Activated CD8-positive, alpha-beta T cell treated with anti-CD3 and anti-CD28 coated beads, Interleukin-2, amount 10 ng/mL, durations not matched to agents 7 days and 5 days (primary cell): Measurements from ENCODE around the gene HOXA7. TPM values are rescaled to one million over a fixed set of nuclear protein-coding genes. Genes with fewer than 3 reads are reported as not detected.

Source experiments
- ATAC-seq: fragments of 150-1000 bp; cut with Tn5 transposase; one replicate; pipeline ENCODE4 v1.10.0; 2021; ENCODE audit warnings: moderate library complexity
- CTCF ChIA-PET: fragments of 350-600 bp; sonication (Branson Sonifier 250); formaldehyde crosslinking; loops from one replicate; lab custom pipeline; 2021; ENCODE audit warnings: antibody characterized with exemption; lab: Charles Lee
- POLR2A ChIA-PET: fragments of 350-600 bp; sonication (Branson Sonifier 250); formaldehyde crosslinking; loops from one replicate; lab custom pipeline; 2021; ENCODE audit warnings: antibody characterized with exemption; lab: Charles Lee
- DNase-seq: peaks from one replicate; pipeline ENCODE4 v3.0.0-alpha.2; 2020
- H3K27ac Mint-ChIP-seq: one replicate; pipeline ENCODE4 v1.8.0; 2021; ENCODE audit warnings: mild to moderate bottlenecking, mixed read lengths
- H3K27me3 Mint-ChIP-seq: one replicate; pipeline ENCODE4 v1.8.0; 2021; ENCODE audit warnings: low read depth, mixed read lengths
- H3K36me3 Mint-ChIP-seq: one replicate; pipeline ENCODE4 v1.8.0; 2021; ENCODE audit warnings: low read depth, mixed read lengths
- H3K4me1 Mint-ChIP-seq: one replicate; pipeline ENCODE4 v1.8.0; 2021; ENCODE audit warnings: low read depth, mixed read lengths
- H3K4me3 Mint-ChIP-seq: one replicate; pipeline ENCODE4 v1.8.0; 2021; ENCODE audit warnings: mild to moderate bottlenecking, mixed read lengths
- H3K9me3 Mint-ChIP-seq: one replicate; pipeline ENCODE4 v1.8.0; 2022; ENCODE audit warnings: mixed read lengths; ENCODE audit not compliant: insufficient read depth
- total RNA-seq, 2 experiments: library from RNA; stranded (reverse); gene quantifications; one replicate each; pipeline ENCODE4 v1.2.3, GENCODE V29; 2021

The HOXA7 gene
- total RNA-seq, 2 experiments from 2014 or later: not detected

GRCh38 chr7:27185854-27186667 lies 29.6 kb upstream of the HOXA7 start:
- Mint-ChIP-seq H3K4me3 (peak overlapping the region; percentile 39), H3K4me1 (peaks cover 51% of the 10 kb centered on the region), H3K27ac (no peak overlapping the region), H3K9me3 (no peaks in the 10 kb centered on the region), H3K27me3 (peaks cover 85% of the 10 kb centered on the region), H3K36me3 (peaks cover 6% of the 10 kb centered on the region)
- ChIA-PET POLR2A (no interaction called here), CTCF (interaction anchor here (0.6 to 6.1 kb wide), 3 partner anchors 9 to 733 kb away, joined by 3 to 37 read pairs (median 4); no protein-coding TSS in a partner anchor)
- ATAC-seq (no peak), DNase-seq (no peak)

GRCh38 chr7:27185013-27185853 lies 28.8 kb upstream of the HOXA7 start, which contains the start of gene HOXA11:
TSS of gene HOXA11 (minus strand) at chr7:27185232. CDS start at chr7:27185144, 88 bp downstream.
- ChIA-PET POLR2A (no interaction called here), CTCF (interaction anchor here (1.0 to 6.1 kb wide), 2 partner anchors 10 to 14 kb away, joined by 3 to 37 read pairs; no protein-coding TSS in a partner anchor)
- H3K27me3 Mint-ChIP-seq: peaks cover 80% of the 10 kb centered on the region
- H3K36me3 Mint-ChIP-seq: peaks cover 6% of the 10 kb centered on the region
- ATAC-seq (no peak), DNase-seq (no peak)
- no peaks in the 10 kb centered on the region for H3K9me3 Mint-ChIP-seq
- H3K27ac Mint-ChIP-seq: peak within 1 kb of the TSS; percentile 24
- peak within 1 kb of the TSS; percentile 56 for H3K4me3 Mint-ChIP-seq
- peaks cover 53% of the 10 kb centered on the region for H3K4me1 Mint-ChIP-seq

GRCh38 chr7:27184337-27185012 lies 28.0 kb upstream of the HOXA7 start:
- ChIA-PET CTCF (interaction anchor here (0.9 to 6.1 kb wide), 3 partner anchors 11 to 26 kb away, joined by 3 to 37 read pairs (median 3); no protein-coding TSS in a partner anchor), POLR2A (no interaction called here)
- H3K4me1 Mint-ChIP-seq: peaks cover 51% of the 10 kb centered on the region
- peaks cover 8% of the 10 kb centered on the region for H3K36me3 Mint-ChIP-seq
- H3K27ac Mint-ChIP-seq: peak overlapping the region; percentile 24
- ATAC-seq (no peak), DNase-seq (no peak)
- peak overlapping the region; percentile 56 for H3K4me3 Mint-ChIP-seq
- H3K9me3 Mint-ChIP-seq: no peaks in the 10 kb centered on the region
- peaks cover 78% of the 10 kb centered on the region for H3K27me3 Mint-ChIP-seq

- DNase-seq (no peak), ATAC-seq (no peak)
- H3K4me3 Mint-ChIP-seq: peak overlapping the region; percentile 56
- H3K9me3 Mint-ChIP-seq: no peaks in the 10 kb centered on the region
- H3K4me1 Mint-ChIP-seq: peaks cover 47% of the 10 kb centered on the region
- H3K27ac Mint-ChIP-seq: no peak overlapping the region
- H3K36me3 Mint-ChIP-seq: peaks cover 8% of the 10 kb centered on the region
- ChIA-PET CTCF (interaction anchor here (0.6 to 6.1 kb wide), 4 partner anchors 12 to 501 kb away, joined by 3 to 37 read pairs (median 4); no protein-coding TSS in a partner anchor), POLR2A (interaction anchor here (0.5 kb wide), 1 partner anchor 234 kb away, joined by 3 read pairs; no protein-coding TSS in a partner anchor)
- H3K27me3 Mint-ChIP-seq: peaks cover 80% of the 10 kb centered on the region
Measured at GRCh38 chr7:27183682-27184336, 27.3 kb upstream of the HOXA7 start.

- Mint-ChIP-seq H3K4me3 (no peak overlapping the region), H3K9me3 (no peaks in the 10 kb centered on the region), H3K27ac (no peak overlapping the region), H3K27me3 (peaks cover 77% of the 10 kb centered on the region), H3K4me1 (peaks cover 39% of the 10 kb centered on the region), H3K36me3 (peaks cover 4% of the 10 kb centered on the region)
- ChIA-PET CTCF (interaction anchor here (0.6 to 6.1 kb wide), 4 partner anchors 12 to 500 kb away, joined by 3 to 37 read pairs (median 4); no protein-coding TSS in a partner anchor), POLR2A (interaction anchor here (0.5 kb wide), 1 partner anchor 234 kb away, joined by 3 read pairs; no protein-coding TSS in a partner anchor)
- DNase-seq (no peak), ATAC-seq (no peak)
Measured at GRCh38 chr7:27182861-27183681, 26.6 kb upstream of the HOXA7 start.

- no peak for ATAC-seq
- ChIA-PET CTCF (interaction anchor here (1.6 to 6.1 kb wide), 2 partner anchors 13 to 500 kb away, joined by 4 to 37 read pairs; no protein-coding TSS in a partner anchor), POLR2A (no interaction called here)
Measured at GRCh38 chr7:27182285-27182841, 25.9 kb upstream of the HOXA7 start.

GRCh38 chr7:27181795-27182275 lies 25.4 kb upstream of the HOXA7 start:
- H3K27me3 Mint-ChIP-seq: peaks cover 70% of the 10 kb centered on the region
- H3K36me3 Mint-ChIP-seq: peaks cover 4% of the 10 kb centered on the region
- DNase-seq (no peak), ATAC-seq (no peak)
- H3K9me3 Mint-ChIP-seq: no peaks in the 10 kb centered on the region
- ChIA-PET CTCF (interaction anchor here (1.6 to 6.1 kb wide), 2 partner anchors 14 to 499 kb away, joined by 4 to 37 read pairs; no protein-coding TSS in a partner anchor), POLR2A (no interaction called here)
- no peak overlapping the region for H3K27ac Mint-ChIP-seq
- no peak overlapping the region for H3K4me3 Mint-ChIP-seq
- H3K4me1 Mint-ChIP-seq: peaks cover 28% of the 10 kb centered on the region

More at GRCh38 chr7:27182285-27182841, 25.9 kb upstream of the HOXA7 start:
- no peak overlapping the region for H3K4me3 Mint-ChIP-seq
- peaks cover 75% of the 10 kb centered on the region for H3K27me3 Mint-ChIP-seq
- H3K27ac Mint-ChIP-seq: no peak overlapping the region
- H3K36me3 Mint-ChIP-seq: peaks cover 4% of the 10 kb centered on the region
- H3K4me1 Mint-ChIP-seq: peaks cover 32% of the 10 kb centered on the region
- no peak for DNase-seq
- no peaks in the 10 kb centered on the region for H3K9me3 Mint-ChIP-seq

GRCh38 chr7:27180431-27181420 lies 24.3 kb upstream of the HOXA7 start:
- Mint-ChIP-seq H3K4me1 (peaks cover 23% of the 10 kb centered on the region), H3K27ac (no peak overlapping the region), H3K36me3 (peaks cover 4% of the 10 kb centered on the region), H3K9me3 (no peaks in the 10 kb centered on the region), H3K27me3 (peaks cover 64% of the 10 kb centered on the region), H3K4me3 (no peak overlapping the region)
- ChIA-PET POLR2A (no interaction called here), CTCF (interaction anchor here (0.6 to 2.8 kb wide), 15 partner anchors 9 to 863 kb away, joined by 3 to 25 read pairs (median 4); no protein-coding TSS in a partner anchor)
- DNase-seq: no peak
- no peak for ATAC-seq
